Spinal cord (tissue), 10 donors: Measurements from ENCODE around the gene RNF167. TPM values are rescaled to one million over a fixed set of nuclear protein-coding genes. Genes with fewer than 3 reads are reported as not detected.

Experiments used
- DNase-seq, 6 donors: peaks; one replicate each; pipeline versions ENCODE4 v3.0.0 to v3.0.0-alpha.2; 2013 to 2015; ENCODE audit warnings: low spot score in 6 of 6, low read depth in 4 of 6
- H3K27ac ChIP-seq: one replicate; pipeline ENCODE4 v1.5.1; 2013; ENCODE audit warnings: low read depth, low read length, control low read depth
- H3K27me3 ChIP-seq: one replicate; pipeline ENCODE4 v1.6.1; 2013; ENCODE audit warnings: low read length; ENCODE audit not compliant: control insufficient read depth, insufficient read depth
- H3K36me3 ChIP-seq: one replicate; pipeline ENCODE4 v1.6.1; 2013; ENCODE audit warnings: low read length; ENCODE audit not compliant: control insufficient read depth, insufficient read depth
- H3K4me1 ChIP-seq: one replicate; pipeline ENCODE4 v1.6.1; 2013; ENCODE audit warnings: low read length; ENCODE audit not compliant: control insufficient read depth, insufficient read depth
- H3K4me3 ChIP-seq: one replicate; pipeline ENCODE4 v1.5.1; 2013; ENCODE audit warnings: low read depth, low read length, control low read depth
- H3K9me3 ChIP-seq: one replicate; pipeline ENCODE4 v1.6.1; 2013; ENCODE audit warnings: low read length; ENCODE audit not compliant: control insufficient read depth, insufficient read depth
- WGBS: methylation state at CpG from one replicate; pipeline ENCODE4 v1.1.5; 2013; ENCODE audit warnings: missing lambda C conversion rate; ENCODE audit not compliant: insufficient coverage; 5-methylcytosine and 5-hydroxymethylcytosine counted together
- polyA plus RNA-seq, 2 donors: library from polyadenylated mRNA; unstranded; fragments of 120-200 nt; gene quantifications; one replicate each; pipeline ENCODE4 v1.2.1, GENCODE V29; 2013; ENCODE audit not compliant: insufficient read length in 2 of 2
- small RNA-seq: library from RNA; depleted of rRNA; stranded (forward); fragments of <200 nt; gene quantifications from one replicate; pipeline ENCODE3, GENCODE V24; 2014; ENCODE audit warnings: low replicate concordance
- total RNA-seq, 2 donors: library from RNA; depleted of rRNA in 1 of 2; stranded (reverse); fragments of 120-200 nt in 1 of 2; fragments of >200 nt in 1 of 2; gene quantifications; one replicate each; pipeline versions ENCODE4 v1.2.3 to v1.2.4, GENCODE V29; 2013 to 2014
- donor health status: healthy.

Gene RNF167
- total and polyA plus RNA-seq, 4 donors, result 23.5 to 133 (median 92.6) TPM

- DNase-seq, result peak in 4 of 6 donors; percentile 61 to 93 (median 83)
- peak within 1 kb of the TSS; percentile 85 for H3K4me3 ChIP-seq
- no peaks in the 10 kb centered on the region for H3K9me3 ChIP-seq
- WGBS, result under 1% methylated on average over 77 of the region's 78 CpGs
- H3K4me1 ChIP-seq, result peaks cover 34% of the 10 kb centered on the region
- H3K27me3 ChIP-seq, result no peaks in the 10 kb centered on the region
- H3K36me3 ChIP-seq, result peaks cover 20% of the 10 kb centered on the region
- H3K27ac ChIP-seq, result peak within 1 kb of the TSS; percentile 89
These were observed 47.1 kb downstream of the RNF167 start, which contains the start of gene CAMTA2 for GRCh38 chr17:4986951-4987766. TSS of gene CAMTA2 (minus strand) at chr17:4987675. CDS start at chr17:4986222, 1,453 bp downstream.

- Histone ChIP-seq H3K9me3 (no peaks in the 10 kb centered on the region), H3K4me3 (peak overlapping the region; percentile 85), H3K4me1 (peaks cover 34% of the 10 kb centered on the region), H3K27ac (peak overlapping the region; percentile 89), H3K27me3 (no peaks in the 10 kb centered on the region), H3K36me3 (peaks cover 12% of the 10 kb centered on the region)
- 5% methylated on average over 26 of the region's 30 CpGs for WGBS
- DNase-seq, result peak in 2 of 6 donors; percentile 45 to 62
These were observed 47.9 kb downstream of the RNF167 start for GRCh38 chr17:4987767-4988567.

DNA sequence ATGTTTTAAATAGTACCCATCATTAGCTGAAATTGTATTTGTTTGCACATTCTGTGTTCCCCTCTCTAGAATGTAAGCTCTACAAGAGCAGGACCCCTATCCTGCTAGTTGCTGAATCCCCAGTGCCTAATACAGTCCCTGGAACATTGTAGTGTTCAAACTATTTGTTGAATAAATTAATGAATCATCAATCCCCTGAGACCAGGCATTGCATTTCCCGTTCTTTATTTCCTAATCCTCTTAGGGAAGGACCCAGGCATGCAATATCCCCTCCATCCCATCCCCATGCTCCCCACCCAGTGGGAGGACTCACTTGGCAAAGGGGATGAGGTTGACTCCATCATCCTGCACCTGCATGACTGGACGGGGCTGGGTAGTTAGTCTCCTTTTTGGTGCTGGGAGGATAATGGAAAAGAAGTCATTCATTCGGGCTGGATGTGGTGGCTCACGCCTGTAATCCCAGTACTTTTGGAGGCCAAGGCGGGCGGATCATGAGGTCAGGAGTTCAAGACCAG is 54.1 kb downstream of the RNF167 start:
- Histone ChIP-seq H3K4me1 (peaks cover 20% of the 10 kb centered on the region), H3K4me3 (no peak overlapping the region), H3K27ac (no peak overlapping the region), H3K27me3 (no peaks in the 10 kb centered on the region), H3K9me3 (no peaks in the 10 kb centered on the region), H3K36me3 (peaks cover 2% of the 10 kb centered on the region)
- no peak for DNase-seq
- no CpG with 5 or more reads among the region's 6 CpGs for WGBS

Small RNA genes lying within 50 kb of the gene (small RNA-seq; reads per million reads assigned to genes)
- 0.08 reads per million for gene MIR6864
- not detected for gene MIR6865

Other genes with a start within 250 kb of the RNF167 start
- gene PELP1, start 236.1 kb upstream of the RNF167 start, total RNA-seq, result 10 to 100 TPM; 20.5 to 22.4 TPM
- 10 to 100 TPM; 60.7 to 70.8 TPM for gene PELP1, start 236.1 kb upstream of the RNF167 start, polyA plus RNA-seq
- gene ARRB2, start 229.6 kb upstream of the RNF167 start, total RNA-seq, result 10 to 100 TPM; 21.2 to 33.9 TPM
- gene ARRB2, start 229.6 kb upstream of the RNF167 start, polyA plus RNA-seq, result 100 to 1,000 TPM in 1 of 2 donors, 10 to 100 TPM in 1; 99.0 to 105 TPM
- gene MED11, start 208.8 kb upstream of the RNF167 start, total RNA-seq, result 10 to 100 TPM in 1 of 2 donors, 1 to 10 TPM in 1; 9.5 to 32.1 TPM
- gene MED11, start 208.8 kb upstream of the RNF167 start, polyA plus RNA-seq, result 10 to 100 TPM; 27.3 to 27.4 TPM
- gene ZMYND15, start 200.4 kb upstream of the RNF167 start, total RNA-seq, result 1 to 10 TPM in 1 of 2 donors, under 1 TPM in 1; 0.89 to 2.0 TPM
- 1 to 10 TPM; 1.4 to 2.5 TPM for gene ZMYND15, start 200.4 kb upstream of the RNF167 start, polyA plus RNA-seq
- gene CXCL16, start 200.3 kb upstream of the RNF167 start, total RNA-seq, result 1 to 10 TPM; 7.5 to 8.0 TPM
- 10 to 100 TPM; 18.4 to 18.8 TPM for gene CXCL16, start 200.3 kb upstream of the RNF167 start, polyA plus RNA-seq
- gene TM4SF5, start 168.4 kb upstream of the RNF167 start, total RNA-seq, result not detected
- gene TM4SF5, start 168.4 kb upstream of the RNF167 start, polyA plus RNA-seq, result not detected
- gene VMO1, start 153.9 kb upstream of the RNF167 start, total RNA-seq, result 1 to 10 TPM in 1 of 2 donors, under 1 TPM in 1; 0.99 to 2.0 TPM
- 1 to 10 TPM; 2.0 to 2.7 TPM for gene VMO1, start 153.9 kb upstream of the RNF167 start, polyA plus RNA-seq
- gene GLTPD2, start 151.3 kb upstream of the RNF167 start, total RNA-seq, result not detected
- gene GLTPD2, start 151.3 kb upstream of the RNF167 start, polyA plus RNA-seq, result 1 to 10 TPM; 3.5 to 5.2 TPM
- 100 to 1,000 TPM in 1 of 2 donors, 10 to 100 TPM in 1; 94.1 to 146 TPM for gene PSMB6, start 144.1 kb upstream of the RNF167 start, total RNA-seq
- 100 to 1,000 TPM; 143 to 147 TPM for gene PSMB6, start 144.1 kb upstream of the RNF167 start, polyA plus RNA-seq
- 10 to 100 TPM; 14.2 to 42.8 TPM for gene PLD2, start 133.1 kb upstream of the RNF167 start, total RNA-seq
- gene PLD2, start 133.1 kb upstream of the RNF167 start, polyA plus RNA-seq, result 10 to 100 TPM; 29.8 to 46.9 TPM
- 10 to 100 TPM; 33.5 to 35.0 TPM for gene MINK1, start 106.9 kb upstream of the RNF167 start, total RNA-seq
- 10 to 100 TPM; 67.2 to 86.2 TPM for gene MINK1, start 106.9 kb upstream of the RNF167 start, polyA plus RNA-seq
- 1 to 10 TPM; 1.9 to 4.7 TPM for gene C17orf107, start 40.7 kb upstream of the RNF167 start, total RNA-seq
- 1 to 10 TPM; 2.8 to 3.7 TPM for gene C17orf107, start 40.7 kb upstream of the RNF167 start, polyA plus RNA-seq
- under 1 TPM; 0.69 to 0.99 TPM for gene CHRNE, start 37.2 kb upstream of the RNF167 start, total RNA-seq
- 1 to 10 TPM; 1.1 to 1.9 TPM for gene CHRNE, start 37.2 kb upstream of the RNF167 start, polyA plus RNA-seq
- under 1 TPM in 1 of 2 donors, not detected in 1; 0.06 TPM for gene GP1BA, start 8.0 kb upstream of the RNF167 start, total RNA-seq
- 1 to 10 TPM in 1 of 2 donors, under 1 TPM in 1; 0.57 to 1.6 TPM for gene GP1BA, start 8.0 kb upstream of the RNF167 start, polyA plus RNA-seq
- 10 to 100 TPM; 57.2 to 63.0 TPM for gene SLC25A11, start 222 bp upstream of the RNF167 start, total RNA-seq
- gene SLC25A11, start 222 bp upstream of the RNF167 start, polyA plus RNA-seq, result 10 to 100 TPM; 84.0 to 95.2 TPM
- gene PFN1, start 8.3 kb downstream of the RNF167 start, total RNA-seq, result 100 to 1,000 TPM in 1 of 2 donors, 10 to 100 TPM in 1; 95.4 to 191 TPM
- gene PFN1, start 8.3 kb downstream of the RNF167 start, polyA plus RNA-seq, result 100 to 1,000 TPM; 296 to 299 TPM
- gene ENO3, start 10.9 kb downstream of the RNF167 start, total RNA-seq, result 1 to 10 TPM; 4.9 to 7.3 TPM
- 10 to 100 TPM in 1 of 2 donors, 1 to 10 TPM in 1; 8.1 to 17.1 TPM for gene ENO3, start 10.9 kb downstream of the RNF167 start, polyA plus RNA-seq
- 10 to 100 TPM; 36.8 to 85.2 TPM for gene SPAG7, start 27.5 kb downstream of the RNF167 start, total RNA-seq
- gene SPAG7, start 27.5 kb downstream of the RNF167 start, polyA plus RNA-seq, result 10 to 100 TPM; 94.7 to 96.6 TPM
- gene CAMTA2, start 47.4 kb downstream of the RNF167 start, total RNA-seq, result 10 to 100 TPM; 12.6 to 20.3 TPM
- 10 to 100 TPM; 84.3 to 96.1 TPM for gene CAMTA2, start 47.4 kb downstream of the RNF167 start, polyA plus RNA-seq
- gene INCA1, start 57.3 kb downstream of the RNF167 start, total RNA-seq, result 1 to 10 TPM in 1 of 2 donors, under 1 TPM in 1; 0.50 to 2.0 TPM
- 1 to 10 TPM; 7.1 to 7.9 TPM for gene INCA1, start 57.3 kb downstream of the RNF167 start, polyA plus RNA-seq
- gene KIF1C, start 57.7 kb downstream of the RNF167 start, total RNA-seq, result 10 to 100 TPM; 24.4 to 52.3 TPM
- 10 to 100 TPM; 41.7 to 56.0 TPM for gene KIF1C, start 57.7 kb downstream of the RNF167 start, polyA plus RNA-seq
- not detected for gene SLC52A1, start 95.2 kb downstream of the RNF167 start, total RNA-seq
- gene SLC52A1, start 95.2 kb downstream of the RNF167 start, polyA plus RNA-seq, result under 1 TPM; 0.19 to 0.38 TPM
- gene ZFP3, start 138.2 kb downstream of the RNF167 start, total RNA-seq, result 1 to 10 TPM; 8.9 to 9.7 TPM
- 10 to 100 TPM; 13.2 to 16.1 TPM for gene ZFP3, start 138.2 kb downstream of the RNF167 start, polyA plus RNA-seq
- gene ZNF232, start 171.6 kb downstream of the RNF167 start, total RNA-seq, result 10 to 100 TPM in 1 of 2 donors, 1 to 10 TPM in 1; 8.7 to 16.5 TPM
- 10 to 100 TPM; 12.6 to 29.5 TPM for gene ZNF232, start 171.6 kb downstream of the RNF167 start, polyA plus RNA-seq
- under 1 TPM; 0.10 to 0.66 TPM for gene USP6, start 175.8 kb downstream of the RNF167 start, total RNA-seq
- 1 to 10 TPM; 3.2 to 9.8 TPM for gene USP6, start 175.8 kb downstream of the RNF167 start, polyA plus RNA-seq